Measurements from ENCODE around the gene DMBT1. TPM values are rescaled to one million over a fixed set of nuclear protein-coding genes. Genes with fewer than 3 reads are reported as not detected.

Gene DMBT1
- polyA plus RNA-seq, 1 donor (not counting 4 experiments of a cell fraction or from before 2014, with no cell fraction given): 0.04 TPM

- Histone ChIP-seq H3K79me2 (ENCODE audit: control insufficient read depth, insufficient read depth, low read length) (no peaks in the 10 kb centered on the region), H3K4me3 (ENCODE audit: control insufficient read depth in 2 of 3, extremely low read depth in 1 of 3, insufficient read depth in 2 of 3, low read depth in 1 of 3, low read length in 3 of 3) (no peak overlapping the region), H3K36me3 (ENCODE audit: control insufficient read depth in 2 of 2, extremely low read depth in 1 of 2, insufficient read depth in 2 of 2, low read length in 2 of 2) (no peaks in the 10 kb centered on the region), H3K4me1 (ENCODE audit: control insufficient read depth, extremely low read depth, insufficient read depth, low read length) (no peaks in the 10 kb centered on the region), H3K9me1 (ENCODE audit: control insufficient read depth, extremely low read depth, insufficient read depth, low read length) (no peaks in the 10 kb centered on the region), H4K20me1 (ENCODE audit: control insufficient read depth, extremely low read depth, insufficient read depth, low read length) (no peaks in the 10 kb centered on the region), H3K9me3 (ENCODE audit: control insufficient read depth, low read depth, low read length) (no peaks in the 10 kb centered on the region), H3K9ac (ENCODE audit: control insufficient read depth, extremely low read depth, insufficient read depth, low read length) (no peak overlapping the region), H3K27me3 (ENCODE audit: control insufficient read depth, extremely low read depth, insufficient read depth, low read length) (peaks cover 10% of the 10 kb centered on the region), H3K4me2 (ENCODE audit: control insufficient read depth, extremely low read depth, insufficient read depth, low read depth, low read length) (no peak overlapping the region), H2AFZ (ENCODE audit: control insufficient read depth, low read length) (no peak overlapping the region), H3K27ac (ENCODE audit: control insufficient read depth, insufficient read depth, low read length) (no peak overlapping the region)
- TF ChIP-seq CTCF (optimal IDR thresholded peaks at IDR 0.05 in 1 of 3, IDR thresholded peaks at IDR 0.05 in 1 of 3, conservative IDR thresholded peaks at IDR 0.05 in 1 of 3; ENCODE audit: extremely low read depth in 1 of 3, insufficient read depth in 2 of 3, low read length in 3 of 3): no peak
- DNase-seq (ENCODE audit: low read depth, low spot score) (no peak), FAIRE-seq (no peak)
- dilution Hi-C loops (cut with MboI; ENCODE audit: extremely low pct_ligation_motif_present, low sequenced_read_pairs): no loop called here
These were observed 113.2 kb downstream of the DMBT1 start for GRCh38 chr10:122673731-122674130.

- Histone ChIP-seq H3K27ac (ENCODE audit: control insufficient read depth, insufficient read depth, low read length) (no peak overlapping the region), H3K36me3 (ENCODE audit: control insufficient read depth in 2 of 2, extremely low read depth in 1 of 2, insufficient read depth in 2 of 2, low read length in 2 of 2) (no peaks in the 10 kb centered on the region), H3K79me2 (ENCODE audit: control insufficient read depth, insufficient read depth, low read length) (no peaks in the 10 kb centered on the region), H3K27me3 (ENCODE audit: control insufficient read depth, extremely low read depth, insufficient read depth, low read length) (peaks cover 10% of the 10 kb centered on the region), H3K4me3 (ENCODE audit: control insufficient read depth in 2 of 3, extremely low read depth in 1 of 3, insufficient read depth in 2 of 3, low read depth in 1 of 3, low read length in 3 of 3) (no peak overlapping the region), H2AFZ (ENCODE audit: control insufficient read depth, low read length) (no peak overlapping the region), H3K9ac (ENCODE audit: control insufficient read depth, extremely low read depth, insufficient read depth, low read length) (no peak overlapping the region), H3K9me3 (ENCODE audit: control insufficient read depth, low read depth, low read length) (no peaks in the 10 kb centered on the region), H4K20me1 (ENCODE audit: control insufficient read depth, extremely low read depth, insufficient read depth, low read length) (no peaks in the 10 kb centered on the region), H3K4me2 (ENCODE audit: control insufficient read depth, extremely low read depth, insufficient read depth, low read depth, low read length) (no peak overlapping the region), H3K9me1 (ENCODE audit: control insufficient read depth, extremely low read depth, insufficient read depth, low read length) (no peaks in the 10 kb centered on the region), H3K4me1 (ENCODE audit: control insufficient read depth, extremely low read depth, insufficient read depth, low read length) (no peaks in the 10 kb centered on the region)
- no peak for FAIRE-seq
- DNase-seq (ENCODE audit: low read depth, low spot score): no peak
- TF ChIP-seq EZH2 (IDR thresholded peaks at IDR 0.05; ENCODE audit: low read length) (no peak), CTCF (optimal IDR thresholded peaks at IDR 0.05 in 1 of 3, IDR thresholded peaks at IDR 0.05 in 1 of 3, conservative IDR thresholded peaks at IDR 0.05 in 1 of 3; ENCODE audit: extremely low read depth in 1 of 3, insufficient read depth in 2 of 3, low read length in 3 of 3) (no peak)
- dilution Hi-C loops (cut with MboI; ENCODE audit: extremely low pct_ligation_motif_present, low sequenced_read_pairs): no loop called here
These were observed 114.2 kb downstream of the DMBT1 start for GRCh38 chr10:122674781-122675180.

All from keratinocyte (primary cell).